A549 (cell line): ENCODE measurements around the gene ZNF883. TPM values are rescaled to one million over a fixed set of nuclear protein-coding genes. Genes with fewer than 3 reads are reported as not detected.

Source experiments
- ATAC-seq, 2 experiments: fragments of 200-7000 bp in 1 of 2; fragments of >200 bp in 1 of 2; cut with Nextera tagmentation in 1 of 2; cut with Tn5 transposase in 1 of 2; 3 replicates each; pipeline versions ENCODE4 v1.8.0 to v1.9.1; 2018 to 2020; ENCODE audit warnings: mild to moderate bottlenecking in 1 of 2, moderate library complexity in 1 of 2
- CTCF ChIA-PET: fragments of 300-600 bp; sonication (Branson Sonifier 250); formaldehyde crosslinking; extraction: SDS; loops from one replicate; lab custom pipeline; 2021; ENCODE audit warnings: antibody characterized with exemption, inconsistent platforms; lab: Yijun Ruan, JAX
- POLR2A ChIA-PET: fragments of 350-600 bp; formaldehyde crosslinking; extraction: SDS; loops from one replicate; lab custom pipeline; 2021; ENCODE audit warnings: antibody characterized with exemption, inconsistent platforms; lab: Yijun Ruan, JAX
- DNase-seq, 2 experiments: peaks; one replicate each; pipeline versions ENCODE4 v3.0.0 to v3.0.0-alpha.2; 2011 to 2016; ENCODE audit warnings: low read depth in 1 of 2, low spot score in 1 of 2
- FAIRE-seq: peaks from 2 replicates; lab custom pipeline; 2011; peaks lifted over from hg19 to GRCh38; lab: Jason Lieb, UNC
- H3K27ac ChIP-seq, 2 experiments: fragments of >200 bp; sonication (Bioruptor Twin); formaldehyde crosslinking; 3 replicates each; pipeline ENCODE4 v1.5.1; 2016 to 2017
- H3K4me1 ChIP-seq: fragments of >200 bp; sonication (Bioruptor Twin); formaldehyde crosslinking; 3 replicates; pipeline ENCODE4 v1.6.1; 2016
- H3K4me2 ChIP-seq: fragments of >200 bp; sonication (Bioruptor Twin); formaldehyde crosslinking; 3 replicates; pipeline ENCODE4 v1.6.1; 2016
- H3K4me3 ChIP-seq: fragments of >200 bp; sonication (Bioruptor Twin); formaldehyde crosslinking; 3 replicates; pipeline ENCODE4 v1.5.1; 2016
- H3K9me3 ChIP-seq: fragments of >200 bp; sonication (Bioruptor Twin); formaldehyde crosslinking; 3 replicates; pipeline ENCODE4 v1.6.1; 2016
- CHD4 ChIP-seq: fragments of 200-600 bp; sonication (generic); IDR thresholded peaks from 2 replicates; pipeline ENCODE4 v1.6.1; 2016; ENCODE audit warnings: antibody characterized with exemption, mild to moderate bottlenecking, borderline replicate concordance
- CTCF ChIP-seq: fragments of >200 bp; sonication (Bioruptor Twin); formaldehyde crosslinking; IDR thresholded peaks from 3 replicates; pipeline ENCODE4 v1.5.1; 2016
- E2F6 ChIP-seq: IDR thresholded peaks from 2 replicates; pipeline ENCODE4 v1.6.1; 2012; ENCODE audit warnings: low read depth, borderline replicate concordance
- EHF ChIP-seq: fragments of 250-450 bp; sonication (Bioruptor Pico); IDR thresholded peaks from 2 replicates; pipeline ENCODE4 v1.5.0; 2020; ENCODE audit warnings: mild to moderate bottlenecking
- ELK1 ChIP-seq: fragments of 150-350 bp; IDR thresholded peaks from 2 replicates; pipeline ENCODE4 v1.6.1; 2014; ENCODE audit warnings: low read depth, mild to moderate bottlenecking, low read length
- GATA3 ChIP-seq: IDR thresholded peaks from 2 replicates; pipeline ENCODE4 v1.6.1; 2012; ENCODE audit warnings: borderline replicate concordance
- HDAC2 ChIP-seq: fragments of 200-600 bp; sonication (generic); IDR thresholded peaks from 2 replicates; pipeline ENCODE4 v1.6.1; 2016
- HES2 ChIP-seq: fragments of >200 bp; sonication (Bioruptor Twin); formaldehyde crosslinking; IDR thresholded peaks from 2 replicates; pipeline ENCODE4 v1.6.1; 2016
- HEYL ChIP-seq: fragments of 250-450 bp; sonication (Bioruptor Pico); IDR thresholded peaks from 2 replicates; pipeline ENCODE4 v1.8.0; 2021; ENCODE audit warnings: mild to moderate bottlenecking, moderate library complexity
- HOXB13 ChIP-seq: fragments of 250-450 bp; sonication (Bioruptor Pico); IDR thresholded peaks from 2 replicates; pipeline ENCODE4 v1.5.0; 2020; ENCODE audit warnings: low read depth, mild to moderate bottlenecking, moderate library complexity
- MAX ChIP-seq: IDR thresholded peaks from 2 replicates; pipeline ENCODE4 v1.6.1; 2012
- MAZ ChIP-seq: fragments of 150-350 bp; IDR thresholded peaks from 2 replicates; pipeline ENCODE4 v1.6.1; 2014; ENCODE audit warnings: antibody characterized with exemption, low read depth, low read length, borderline replicate concordance
- MYC ChIP-seq: IDR thresholded peaks from 2 replicates; pipeline ENCODE4 v1.6.1; 2012; ENCODE audit warnings: mild to moderate bottlenecking, inconsistent platforms, low read length, improper control_type of control experiment, borderline replicate concordance
- POLR2A ChIP-seq: IDR thresholded peaks from 2 replicates; pipeline ENCODE4 v1.6.1; 2012; ENCODE audit warnings: mild to moderate bottlenecking, low read length
- POLR2AphosphoS2 ChIP-seq: conservative IDR thresholded peaks from 2 replicates; pipeline ENCODE4 v1.6.1; 2012; ENCODE audit warnings: low read length, improper control_type of control experiment, inconsistent platforms
- RCOR1 ChIP-seq: fragments of 150-350 bp; IDR thresholded peaks from 2 replicates; pipeline ENCODE4 v1.6.1; 2014; ENCODE audit warnings: antibody characterized with exemption, low read length, low read depth
- SMC3 ChIP-seq: fragments of >200 bp; sonication (Bioruptor Twin); formaldehyde crosslinking; IDR thresholded peaks from 3 replicates; pipeline ENCODE4 v1.6.1; 2018; ENCODE audit warnings: inconsistent platforms
- TFCP2L1 ChIP-seq: fragments of 250-450 bp; sonication (Bioruptor Pico); IDR thresholded peaks from 2 replicates; pipeline ENCODE4 v1.5.0; 2021; ENCODE audit warnings: mild to moderate bottlenecking
- USF2 ChIP-seq: fragments of 450-650 bp; IDR thresholded peaks from 2 replicates; pipeline ENCODE4 v1.6.1; 2014; ENCODE audit warnings: antibody characterized with exemption
- WGBS: methylation state at CpG from one replicate; pipeline ENCODE4 v1.1.6; 2017; ENCODE audit errors: missing lambda C conversion rate; 5-methylcytosine and 5-hydroxymethylcytosine counted together
- polyA plus RNA-seq, 4 experiments: library from polyadenylated mRNA; depleted of rRNA in 3 of 4; stranded (reverse); fragments of >200 nt; fragmentation: RNase III in 1 of 4; extraction: RNeasy Plus Mini Kit Qiagen cat#74134 plus additional on column Dnase treatment in 1 of 4; gene quantifications; 2 replicates in 3 of 4; 3 replicates in 1 of 4; pipeline ENCODE4 v1.2.3, GENCODE V29; 2011 to 2017

The ZNF883 gene
- polyA plus RNA-seq, 2 of the 4 experiments (the other 2 are of a cell fraction): 1.8 TPM

GRCh38 chr9:113042884-113043657, 31.1 kb upstream of the ZNF883 start:
- H3K27ac ChIP-seq: no peak overlapping the region
- no peak overlapping the region for H3K4me2 ChIP-seq
- H3K4me1 ChIP-seq: no peaks in the 10 kb centered on the region
- 70% methylated on average over 4 of the region's 4 CpGs for WGBS
- no peak for FAIRE-seq
- TF ChIP-seq MYC (no peak), HES2 (peak; percentile 35; the same call in 1 of the 2 replicates), GATA3 (peak; percentile 40; the same call in 1 of the 2 replicates)
- no peak overlapping the region for H3K4me3 ChIP-seq
- POLR2A ChIA-PET: no interaction called here
- CTCF ChIA-PET: no interaction called here
- peaks cover 97% of the 10 kb centered on the region for H3K9me3 ChIP-seq
- ATAC-seq: no peak
- DNase-seq: peak in 1 of 2 experiments; percentile 34

GRCh38 chr9:113026200-113026599, 14.2 kb upstream of the ZNF883 start:
- no peak for TF ChIP-seq TFCP2L1 (CRISPR knock-in tag)
- no peak for TF ChIP-seq HDAC2
- no peak for TF ChIP-seq CHD4
- TF ChIP-seq ELK1: no peak
- TF ChIP-seq POLR2A: no peak
- TF ChIP-seq HEYL (CRISPR knock-in tag): no peak
- TF ChIP-seq MYC: no peak
- no peak for TF ChIP-seq EHF (CRISPR knock-in tag)
- TF ChIP-seq HOXB13 (CRISPR knock-in tag): no peak
- no peak for TF ChIP-seq MAX
- no peak for TF ChIP-seq HES2
- TF ChIP-seq RCOR1: no peak
- no peak overlapping the region for H3K4me3 ChIP-seq
- CTCF ChIA-PET: no interaction called here
- no peak overlapping the region for H3K4me2 ChIP-seq
- no peaks in the 10 kb centered on the region for H3K4me1 ChIP-seq
- peaks cover 36% of the 10 kb centered on the region; the same call in 2 of the 3 replicates for H3K9me3 ChIP-seq
- DNase-seq: no peak
- no peak overlapping the region for H3K27ac ChIP-seq
- no peak for FAIRE-seq
- ATAC-seq: no peak
- POLR2A ChIA-PET: no interaction called here
- 0% methylated on average over 1 of the region's 1 CpG for WGBS

- Histone ChIP-seq H3K4me3 (no peak overlapping the region), H3K4me1 (no peaks in the 10 kb centered on the region), H3K9me3 (peaks cover 40% of the 10 kb centered on the region), H3K4me2 (no peak overlapping the region), H3K27ac (no peak overlapping the region)
- WGBS: 45% methylated on average over 3 of the region's 3 CpGs
- FAIRE-seq (no peak), DNase-seq (no peak), ATAC-seq (no peak)
- TF ChIP-seq USF2 (no peak), SMC3 (no peak), POLR2AphosphoS2 (no peak), E2F6 (no peak), HEYL (CRISPR knock-in tag) (no peak), MAZ (no peak), CTCF (no peak)
- CTCF ChIA-PET: interaction anchor here (1.6 kb wide), 1 partner anchor 82 kb away, joined by 3 read pairs; no protein-coding TSS in a partner anchor
- POLR2A ChIA-PET: no interaction called here
These were observed 6.3 kb upstream of the ZNF883 start for GRCh38 chr9:113018247-113018646.
